ENCODE results near the gene MED13. TPM values are rescaled to one million over a fixed set of nuclear protein-coding genes. Genes with fewer than 3 reads are reported as not detected.
A peak's percentile ranks its signal among the peaks of the same experiment; 100 is the strongest.

MED13 gene
- total RNA-seq, 4 donors from 2014 or later, result 34.5 to 64.9 (median 52.0) TPM

DNA sequence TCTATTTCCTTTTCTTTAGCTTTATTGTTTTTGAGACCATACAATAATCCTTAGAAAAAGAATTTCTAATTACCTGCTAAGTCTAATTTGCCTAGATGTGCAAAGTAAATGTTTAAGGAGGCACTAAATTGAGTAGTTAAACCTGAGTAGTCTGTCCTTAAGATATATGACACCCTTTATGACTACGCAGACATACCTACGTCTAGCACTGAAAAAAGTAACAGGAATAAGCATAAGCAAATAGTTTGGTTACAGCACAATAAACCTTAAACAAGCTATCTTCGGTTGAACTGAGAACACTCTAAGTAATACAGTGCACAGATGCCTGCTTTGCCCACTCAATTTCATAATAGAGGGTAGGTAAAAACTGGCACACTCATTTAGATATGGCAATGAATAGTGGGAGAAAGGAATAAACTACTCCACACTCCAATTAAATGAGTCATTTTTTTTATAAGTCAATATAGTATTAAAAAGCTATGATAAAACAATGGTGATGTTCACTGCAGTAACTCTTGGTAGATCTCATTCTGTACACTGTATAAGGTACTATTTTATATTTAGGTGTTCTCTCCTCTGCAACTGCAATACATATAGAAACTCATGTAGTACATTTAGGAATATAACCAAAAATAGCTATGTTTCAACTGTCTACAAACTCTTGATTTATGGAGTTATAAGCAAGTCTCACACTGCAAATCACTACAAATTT is 117.6 kb downstream of the MED13 start:
- WGBS, 2 donors (ENCODE audit: low coverage in 1 of 2), result 76 to 94% methylated on average over 3 of the region's 3 CpGs
- no peak for ATAC-seq
- peaks cover 18 to 90% of the 10 kb centered on the region in 2 donors for H3K36me3 ChIP-seq
- no peak overlapping the region for H3K4me3 ChIP-seq
- H3K4me1 ChIP-seq, result no peaks in the 10 kb centered on the region
- no peak for TF ChIP-seq EP300 (IDR thresholded peaks at IDR 0.05)
- TF ChIP-seq POLR2A (IDR thresholded peaks at IDR 0.05), result no peak
- TF ChIP-seq POLR2AphosphoS5 (IDR thresholded peaks at IDR 0.05), result no peak
- TF ChIP-seq, protein P1, sequence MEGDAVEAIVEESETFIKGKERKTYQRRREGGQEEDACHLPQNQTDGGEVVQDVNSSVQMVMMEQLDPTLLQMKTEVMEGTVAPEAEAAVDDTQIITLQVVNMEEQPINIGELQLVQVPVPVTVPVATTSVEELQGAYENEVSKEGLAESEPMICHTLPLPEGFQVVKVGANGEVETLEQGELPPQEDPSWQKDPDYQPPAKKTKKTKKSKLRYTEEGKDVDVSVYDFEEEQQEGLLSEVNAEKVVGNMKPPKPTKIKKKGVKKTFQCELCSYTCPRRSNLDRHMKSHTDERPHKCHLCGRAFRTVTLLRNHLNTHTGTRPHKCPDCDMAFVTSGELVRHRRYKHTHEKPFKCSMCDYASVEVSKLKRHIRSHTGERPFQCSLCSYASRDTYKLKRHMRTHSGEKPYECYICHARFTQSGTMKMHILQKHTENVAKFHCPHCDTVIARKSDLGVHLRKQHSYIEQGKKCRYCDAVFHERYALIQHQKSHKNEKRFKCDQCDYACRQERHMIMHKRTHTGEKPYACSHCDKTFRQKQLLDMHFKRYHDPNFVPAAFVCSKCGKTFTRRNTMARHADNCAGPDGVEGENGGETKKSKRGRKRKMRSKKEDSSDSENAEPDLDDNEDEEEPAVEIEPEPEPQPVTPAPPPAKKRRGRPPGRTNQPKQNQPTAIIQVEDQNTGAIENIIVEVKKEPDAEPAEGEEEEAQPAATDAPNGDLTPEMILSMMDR (IDR thresholded peaks at IDR 0.05), result no peak
- H3K27ac ChIP-seq, result no peak overlapping the region
- H3K27me3 ChIP-seq, result no peaks in the 10 kb centered on the region
- no peaks in the 10 kb centered on the region for H3K9me3 ChIP-seq

DNA sequence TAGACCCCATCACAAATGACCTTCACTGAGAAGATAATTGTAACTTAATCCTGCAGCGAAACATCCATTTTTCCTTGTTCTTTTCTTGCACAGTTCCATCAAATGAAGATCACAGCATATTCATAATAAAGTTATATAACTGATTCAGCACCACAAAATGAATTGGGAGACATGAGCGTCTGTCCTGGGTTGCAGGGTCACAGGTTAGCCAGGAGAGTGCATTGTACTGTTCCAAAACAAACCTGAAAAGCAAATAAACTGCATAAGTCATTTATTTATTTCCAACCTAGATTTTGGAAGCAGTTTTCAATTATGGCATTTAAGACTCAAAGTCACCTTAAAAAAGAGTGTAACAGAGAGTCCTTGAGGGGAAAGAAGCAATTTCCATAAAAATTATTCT is 118.7 kb downstream of the MED13 start:
- peaks cover 18 to 78% of the 10 kb centered on the region in 2 donors for H3K36me3 ChIP-seq
- 74 to 88% methylated on average over 2 of the region's 2 CpGs for WGBS, 2 donors (ENCODE audit: low coverage in 1 of 2)
- H3K4me1 ChIP-seq, result no peaks in the 10 kb centered on the region
- TF ChIP-seq, protein P1 (IDR thresholded peaks at IDR 0.05), result no peak
- TF ChIP-seq POLR2AphosphoS5 (IDR thresholded peaks at IDR 0.05) (no peak), EP300 (IDR thresholded peaks at IDR 0.05) (no peak), POLR2A (IDR thresholded peaks at IDR 0.05) (no peak)
- H3K27me3 ChIP-seq, result no peaks in the 10 kb centered on the region
- H3K4me3 ChIP-seq, result no peak overlapping the region
- no peak for ATAC-seq
- H3K27ac ChIP-seq, result no peak overlapping the region
- no peaks in the 10 kb centered on the region for H3K9me3 ChIP-seq

DNA sequence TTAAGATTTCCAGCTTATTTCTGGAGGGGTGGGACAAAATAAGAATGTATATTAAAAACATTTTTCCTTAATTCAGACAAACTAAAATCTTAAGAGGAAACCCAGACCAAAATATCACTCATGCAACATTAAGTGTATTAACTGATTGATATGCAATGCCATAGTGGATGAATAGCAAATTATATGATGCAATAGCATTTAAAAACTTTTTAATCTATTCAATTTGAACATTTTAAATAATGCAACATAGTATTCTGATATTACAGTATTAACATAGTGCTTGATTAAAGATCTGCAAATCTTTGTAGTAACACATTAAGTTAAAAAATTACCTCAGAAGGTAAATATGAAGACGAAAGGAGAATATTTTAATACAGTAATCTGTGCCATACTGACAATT is 122.0 kb downstream of the MED13 start:
- Histone ChIP-seq H3K4me3 (no peak overlapping the region), H3K4me1 (no peaks in the 10 kb centered on the region), H3K27ac (no peak overlapping the region), H3K36me3 (peaks cover 3 to 57% of the 10 kb centered on the region in 2 donors), H3K27me3 (no peaks in the 10 kb centered on the region), H3K9me3 (no peaks in the 10 kb centered on the region)
- ATAC-seq, result no peak
- 92 to 96% methylated on average over 1 of the region's 1 CpG for WGBS, 2 donors (ENCODE audit: low coverage in 1 of 2)
- TF ChIP-seq POLR2A (IDR thresholded peaks at IDR 0.05) (no peak), EP300 (IDR thresholded peaks at IDR 0.05) (no peak)

DNA sequence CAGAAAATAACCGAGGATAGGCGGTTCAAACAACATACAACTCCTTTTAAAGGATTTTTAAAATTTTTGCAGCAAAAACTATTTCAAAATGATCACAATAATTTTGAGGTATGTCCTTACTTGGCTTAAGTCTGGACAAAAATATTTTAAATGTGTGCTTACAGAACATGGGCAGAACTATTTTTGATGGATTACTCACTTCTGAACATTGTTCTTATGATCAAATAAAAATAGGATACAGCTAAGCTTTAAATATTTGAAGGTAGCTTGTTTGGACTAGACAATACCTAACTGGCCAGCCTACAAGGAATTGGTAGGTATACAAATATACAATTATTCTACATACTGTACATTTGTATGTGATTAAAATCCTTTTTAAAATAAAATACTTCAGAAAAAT is 123.0 kb downstream of the MED13 start:
- H3K36me3 ChIP-seq, result peaks cover 3 to 47% of the 10 kb centered on the region in 2 donors
- TF ChIP-seq POLR2AphosphoS5 (IDR thresholded peaks at IDR 0.05), result no peak
- no peak for TF ChIP-seq POLR2A (IDR thresholded peaks at IDR 0.05)
- no peak for TF ChIP-seq EP300 (IDR thresholded peaks at IDR 0.05)
- TF ChIP-seq, protein P1 (IDR thresholded peaks at IDR 0.05), result no peak

DNA sequence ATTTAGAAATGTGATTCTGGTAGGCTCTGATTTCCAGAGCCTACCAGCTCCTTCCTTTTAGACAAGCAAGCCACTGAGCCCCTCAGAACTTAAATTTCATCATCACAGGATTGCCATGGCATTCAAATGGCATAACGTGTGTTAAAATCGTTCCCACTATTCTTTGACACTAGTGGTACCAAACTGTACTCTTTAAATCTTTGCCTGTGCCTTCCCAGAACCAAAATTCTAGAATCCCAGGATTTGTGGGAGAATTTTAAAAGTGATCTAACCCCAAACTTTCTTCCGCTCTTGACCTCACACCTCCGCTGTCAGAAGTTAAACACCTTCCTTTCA is 137.0 kb downstream of the MED13 start:
- peaks cover 4 to 26% (median 6%) of the 10 kb centered on the region in 3 donors for H3K4me1 ChIP-seq
- TF ChIP-seq POLR2AphosphoS5 (IDR thresholded peaks at IDR 0.05) (no peak), EP300 (IDR thresholded peaks at IDR 0.05) (no peak), POLR2A (IDR thresholded peaks at IDR 0.05) (no peak)
- TF ChIP-seq, protein P1 (IDR thresholded peaks at IDR 0.05), result no peak
- H3K36me3 ChIP-seq, result peaks cover 0 to 23% of the 10 kb centered on the region in 2 donors
- WGBS, 2 donors (ENCODE audit: low coverage in 1 of 2), result 45 to 51% methylated on average over 4 of the region's 4 CpGs
- H3K4me3 ChIP-seq, result peak overlapping the region; percentile 69 to 71
- H3K9me3 ChIP-seq, result no peaks in the 10 kb centered on the region
- no peak for ATAC-seq
- no peaks in the 10 kb centered on the region for H3K27me3 ChIP-seq
- H3K27ac ChIP-seq, result peak overlapping the region; percentile 41 to 91 (median 88)

More for the DNA sequence above, 123.0 kb downstream of the MED13 start:
- WGBS, 2 donors (ENCODE audit: low coverage in 1 of 2), result 73 to 87% methylated on average over 2 of the region's 2 CpGs
- no peak for ATAC-seq
- no peaks in the 10 kb centered on the region for H3K27me3 ChIP-seq
- H3K27ac ChIP-seq, result no peak overlapping the region
- H3K4me3 ChIP-seq, result no peak overlapping the region
- H3K4me1 ChIP-seq, result no peaks in the 10 kb centered on the region
- no peaks in the 10 kb centered on the region for H3K9me3 ChIP-seq

All from gastroesophageal sphincter (tissue), 4 donors.